ENCODE data around the gene PKP4. TPM values are rescaled to one million over a fixed set of nuclear protein-coding genes. Genes with fewer than 3 reads are reported as not detected.

Gene PKP4
- total RNA-seq, 1 donor from 2014 or later, result 64.9 TPM

- Mint-ChIP-seq H3K9me3 (ENCODE audit: unreplicated experiment) (no peaks in the 10 kb centered on the region), H3K4me1 (ENCODE audit: unreplicated experiment) (peaks cover 18% of the 10 kb centered on the region), H3K36me3 (ENCODE audit: low read depth, unreplicated experiment) (peaks cover 24% of the 10 kb centered on the region), H3K27ac (ENCODE audit: unreplicated experiment) (peak overlapping the region; percentile 2), H3K4me3 (ENCODE audit: unreplicated experiment) (no peak overlapping the region), H3K27me3 (ENCODE audit: unreplicated experiment) (peaks cover 7% of the 10 kb centered on the region)
- TF ChIP-seq CTCF (IDR thresholded peaks at IDR 0.05; ENCODE audit: unreplicated experiment), result no peak
- DNase-seq (ENCODE audit: low spot score), result no peak
These were observed 210.8 kb downstream of the PKP4 start for GRCh38 chr2:158667586-158667985.

- Mint-ChIP-seq H3K4me1 (ENCODE audit: unreplicated experiment) (peaks cover 18% of the 10 kb centered on the region), H3K27me3 (ENCODE audit: unreplicated experiment) (peaks cover 7% of the 10 kb centered on the region), H3K4me3 (ENCODE audit: unreplicated experiment) (no peak overlapping the region), H3K9me3 (ENCODE audit: unreplicated experiment) (no peaks in the 10 kb centered on the region), H3K27ac (ENCODE audit: unreplicated experiment) (peak overlapping the region; percentile 5), H3K36me3 (ENCODE audit: low read depth, unreplicated experiment) (peaks cover 24% of the 10 kb centered on the region)
- no peak for TF ChIP-seq CTCF (IDR thresholded peaks at IDR 0.05; ENCODE audit: unreplicated experiment)
- no peak for DNase-seq (ENCODE audit: low spot score)
These were observed 211.4 kb downstream of the PKP4 start for GRCh38 chr2:158668001-158668765.

GRCh38 chr2:158670292-158670691 is 213.5 kb downstream of the PKP4 start:
- H3K36me3 Mint-ChIP-seq (ENCODE audit: low read depth, unreplicated experiment), result peaks cover 28% of the 10 kb centered on the region
- DNase-seq (ENCODE audit: low spot score), result no peak
- H3K27me3 Mint-ChIP-seq (ENCODE audit: unreplicated experiment), result peaks cover 7% of the 10 kb centered on the region
- no peak for TF ChIP-seq CTCF (IDR thresholded peaks at IDR 0.05; ENCODE audit: unreplicated experiment)
- no peak overlapping the region for H3K27ac Mint-ChIP-seq (ENCODE audit: unreplicated experiment)
- no peak overlapping the region for H3K4me3 Mint-ChIP-seq (ENCODE audit: unreplicated experiment)
- peaks cover 18% of the 10 kb centered on the region for H3K4me1 Mint-ChIP-seq (ENCODE audit: unreplicated experiment)
- H3K9me3 Mint-ChIP-seq (ENCODE audit: unreplicated experiment), result no peaks in the 10 kb centered on the region

- DNase-seq (ENCODE audit: low spot score), result no peak
- TF ChIP-seq CTCF (IDR thresholded peaks at IDR 0.05; ENCODE audit: unreplicated experiment), result no peak
- Mint-ChIP-seq H3K36me3 (ENCODE audit: low read depth, unreplicated experiment) (peaks cover 32% of the 10 kb centered on the region), H3K4me1 (ENCODE audit: unreplicated experiment) (peaks cover 18% of the 10 kb centered on the region), H3K4me3 (ENCODE audit: unreplicated experiment) (no peak overlapping the region), H3K27ac (ENCODE audit: unreplicated experiment) (peak overlapping the region; percentile 7), H3K9me3 (ENCODE audit: unreplicated experiment) (no peaks in the 10 kb centered on the region), H3K27me3 (ENCODE audit: unreplicated experiment) (peaks cover 7% of the 10 kb centered on the region)
These were observed 214.9 kb downstream of the PKP4 start for GRCh38 chr2:158671360-158672245.

Data from endothelial cell (in vitro differentiated cells).